ENCODE data around the gene CLTRN. TPM values are rescaled to one million over a fixed set of nuclear protein-coding genes. Genes with fewer than 3 reads are reported as not detected.

Gene CLTRN
- total and polyA plus RNA-seq, 2 of the 8 experiments (the other 6 are each of a cell fraction or from before 2014, with no cell fraction given): 1.2 to 1.3 TPM

DNA sequence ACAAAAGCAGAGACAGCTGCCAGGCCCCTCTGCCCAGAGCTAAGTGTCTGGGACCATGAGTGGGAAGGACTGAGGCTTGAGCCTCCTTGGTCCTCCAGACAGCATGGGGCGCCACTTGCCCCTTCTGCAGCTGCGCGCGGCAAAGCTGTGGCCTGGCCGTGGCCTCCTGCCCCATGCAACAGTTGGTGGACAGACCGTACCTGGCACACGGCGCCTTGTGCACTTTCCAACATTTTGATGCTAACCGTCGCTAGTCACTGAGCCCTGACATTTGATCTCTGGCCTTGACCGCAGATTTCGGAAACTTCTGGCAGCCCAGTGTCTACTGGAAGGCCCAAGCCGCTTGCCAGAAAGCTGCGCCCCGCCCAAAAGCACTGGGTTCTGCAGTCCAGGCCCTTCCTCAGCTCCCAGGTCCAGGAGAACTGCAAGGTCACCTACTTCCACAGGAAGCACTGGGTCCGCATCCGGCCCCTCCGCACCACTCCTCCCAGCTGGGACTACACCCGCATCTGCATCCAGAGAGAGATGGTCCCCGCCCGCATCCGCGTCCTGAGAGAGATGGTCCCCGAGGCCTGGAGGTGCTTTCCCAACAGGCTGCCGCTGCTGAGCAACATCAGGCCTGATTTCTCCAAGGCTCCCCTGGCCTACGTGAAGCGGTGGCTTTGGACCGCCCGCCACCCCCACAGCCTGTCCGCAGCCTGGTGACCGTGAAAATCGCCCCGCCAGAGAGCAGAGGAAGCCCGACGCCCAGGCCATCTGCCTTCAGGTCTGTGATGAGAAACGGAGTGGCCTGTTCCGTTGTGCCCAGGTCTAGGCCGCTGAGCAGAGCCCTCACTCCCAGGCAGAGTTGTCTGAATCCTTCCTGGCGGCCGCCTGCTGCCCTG is 38.1 kb upstream of the CLTRN start (continued):
- TF ChIP-seq BACH1 (IDR thresholded peaks at IDR 0.05; ENCODE audit: low read length): no peak
